A549 treated with AZD2906 at 1 μM for 4 hours (cell line): Measurements from ENCODE around the gene ST6GALNAC2. TPM values are rescaled to one million over a fixed set of nuclear protein-coding genes. Genes with fewer than 3 reads are reported as not detected.

Experiments
- total RNA-seq: library from RNA; stranded (reverse); fragments of 200-300 nt; extraction: Qiagen RNA extraction; gene quantifications from 5 replicates; pipeline ENCODE4 v1.2.3, GENCODE V29; 2022

Gene ST6GALNAC2
- total RNA-seq = 0.37 to 0.46 TPM (median 0.42 TPM) in 5 replicates

DNA sequence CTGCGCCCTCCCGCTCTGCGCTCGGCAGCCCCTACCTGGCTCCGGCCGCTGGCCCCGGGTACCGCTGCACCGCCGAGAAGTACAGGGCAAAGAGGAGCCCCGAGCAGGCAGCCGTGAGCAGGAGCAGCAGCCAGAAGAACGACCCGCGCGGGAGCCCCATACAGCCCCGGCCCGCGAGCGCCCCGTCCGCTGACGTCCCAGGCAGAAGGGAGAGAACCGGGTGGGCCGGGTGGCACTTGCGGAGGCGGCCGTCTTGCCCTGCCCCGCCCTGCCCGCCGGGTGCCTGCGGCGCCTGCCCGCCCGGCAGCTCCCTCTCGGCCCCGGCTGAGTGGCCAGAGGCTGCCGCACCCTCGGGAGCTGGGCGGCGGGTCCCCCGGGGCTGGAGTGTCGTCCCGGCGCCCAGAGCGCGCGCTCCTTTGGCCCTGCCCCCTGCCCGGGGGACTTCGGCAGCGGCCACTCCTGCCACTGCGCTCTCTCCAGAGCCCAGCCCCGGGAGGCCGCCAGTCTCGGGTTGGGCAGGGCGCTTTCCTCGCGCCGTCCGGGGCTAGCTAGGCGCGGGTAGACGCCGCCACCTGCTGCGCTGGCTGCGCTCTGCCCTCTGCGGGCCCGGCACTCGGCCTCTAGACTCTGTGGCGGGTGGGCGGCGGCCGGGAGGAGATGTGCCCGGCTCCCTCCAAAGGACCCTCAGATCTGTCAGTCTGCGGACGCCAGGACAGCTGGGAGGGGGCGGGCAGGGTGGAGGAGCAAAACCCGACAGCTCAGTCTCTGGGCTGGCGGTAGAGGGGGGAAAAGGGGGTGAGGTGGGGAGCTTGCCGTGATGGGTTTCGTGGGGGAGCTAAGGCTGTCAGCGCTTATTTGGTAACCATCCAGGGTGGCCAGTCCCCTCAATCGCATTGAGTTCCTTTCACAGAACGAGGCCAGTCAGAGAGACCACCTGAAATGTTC, at the start of gene ST6GALNAC2:
TSS of gene ST6GALNAC2 (minus strand) at position 212 of the 945 bp plus-strand sequence. CDS start at position 160, 52 bp downstream.

GRCh38 chr17:76539631-76540271, 45.9 kb downstream of the ST6GALNAC2 start, which contains the start of gene PRCD:
Gene PRCD (plus strand): TSS chr17:76540044. CDS start chr17:76540142, 98 bp downstream.

GRCh38 chr17:76537578-76538280, 47.9 kb downstream of the ST6GALNAC2 start, which contains the start of gene CYGB:
Gene CYGB (minus strand): TSS chr17:76537709. CDS start chr17:76537542, 167 bp downstream.

Other genes with a start within 250 kb of the ST6GALNAC2 start
- 53.1 to 63.4 TPM (median 58.2 TPM) in 5 replicates for gene PRPSAP1, start 231.9 kb downstream of the ST6GALNAC2 start, total RNA-seq
- 32.2 to 43.3 TPM (median 36.6 TPM) in 5 replicates for gene SPHK1, start 201.3 kb downstream of the ST6GALNAC2 start, total RNA-seq
- 26.3 to 29.1 TPM (median 28.2 TPM) in 5 replicates for gene UBE2O, start 132.7 kb downstream of the ST6GALNAC2 start, total RNA-seq
- gene AANAT, start 118.3 kb downstream of the ST6GALNAC2 start, total RNA-seq = 0.22 to 0.64 TPM (median 0.33 TPM) in 5 replicates
- 54.6 to 64.5 TPM (median 61.4 TPM) in 5 replicates for gene RHBDF2, start 84.4 kb downstream of the ST6GALNAC2 start, total RNA-seq
- gene CYGB, start 48.2 kb downstream of the ST6GALNAC2 start, total RNA-seq = 0.88 to 1.7 TPM (median 1.2 TPM) in 5 replicates
- not detected in 5 replicates for gene PRCD, start 45.8 kb downstream of the ST6GALNAC2 start, total RNA-seq
- 0.20 to 0.28 TPM (median 0.26 TPM) in 5 replicates for gene ST6GALNAC1, start 57.9 kb upstream of the ST6GALNAC2 start, total RNA-seq
- 62.0 to 65.0 TPM (median 64.4 TPM) in 5 replicates for gene MXRA7, start 125.1 kb upstream of the ST6GALNAC2 start, total RNA-seq
- 77.3 to 80.6 TPM (median 78.6 TPM) in 5 replicates for gene JMJD6, start 140.7 kb upstream of the ST6GALNAC2 start, total RNA-seq
- 54.0 to 64.4 TPM (median 59.5 TPM) in 5 replicates for gene METTL23, start 141.0 kb upstream of the ST6GALNAC2 start, total RNA-seq
- 408 to 455 TPM (median 433 TPM) in 5 replicates for gene SRSF2, start 151.5 kb upstream of the ST6GALNAC2 start, total RNA-seq
- 19.8 to 21.5 TPM (median 20.3 TPM) in 5 replicates for gene MFSD11, start 152.3 kb upstream of the ST6GALNAC2 start, total RNA-seq